ENCODE measurements around the gene TFDP2.
"Not testable (repeated sequence)": the region's sequence is repeated elsewhere in the genome, so short reads cannot be mapped to it uniquely, and the experiment has no call there.

TFDP2 gene

GRCh38 chr3:141940194-141940776 is 209.1 kb downstream of the TFDP2 start:
- no peaks in the 10 kb centered on the region for H3K36me3 ChIP-seq (ENCODE audit: control insufficient read depth, insufficient read depth, low read length)
- no peak overlapping the region for H3K9ac ChIP-seq (ENCODE audit: low read length)
- H3K27ac ChIP-seq (ENCODE audit: low read depth, low read length) = no peak overlapping the region
- no peak overlapping the region for H3K4me3 ChIP-seq (ENCODE audit: low read depth, low read length)
- H3K27me3 ChIP-seq (ENCODE audit: control insufficient read depth, insufficient read depth, low read length) = no peaks in the 10 kb centered on the region
- no peaks in the 10 kb centered on the region for H3K4me1 ChIP-seq (ENCODE audit: control insufficient read depth, insufficient read depth, low read length)
- H3K9me3 ChIP-seq (ENCODE audit: control insufficient read depth, insufficient read depth, low read depth, low read length) = no peaks in the 10 kb centered on the region

GRCh38 chr3:141939759-141940158 is 209.6 kb downstream of the TFDP2 start:
- H3K36me3 ChIP-seq (ENCODE audit: control insufficient read depth, insufficient read depth, low read length) = no peaks in the 10 kb centered on the region
- no peak overlapping the region for H3K4me3 ChIP-seq (ENCODE audit: low read depth, low read length)
- H3K4me1 ChIP-seq (ENCODE audit: control insufficient read depth, insufficient read depth, low read length) = no peaks in the 10 kb centered on the region
- no peak overlapping the region for H3K9ac ChIP-seq (ENCODE audit: low read length)
- H3K27ac ChIP-seq (ENCODE audit: low read depth, low read length) = no peak overlapping the region
- H3K9me3 ChIP-seq (ENCODE audit: control insufficient read depth, insufficient read depth, low read depth, low read length) = no peaks in the 10 kb centered on the region
- no peaks in the 10 kb centered on the region for H3K27me3 ChIP-seq (ENCODE audit: control insufficient read depth, insufficient read depth, low read length)

- Histone ChIP-seq H3K4me3 (ENCODE audit: low read depth, low read length) (no peak overlapping the region), H3K9ac (ENCODE audit: low read length) (no peak overlapping the region), H3K27me3 (ENCODE audit: control insufficient read depth, insufficient read depth, low read length) (no peaks in the 10 kb centered on the region), H3K36me3 (ENCODE audit: control insufficient read depth, insufficient read depth, low read length) (no peaks in the 10 kb centered on the region), H3K27ac (ENCODE audit: low read depth, low read length) (no peak overlapping the region), H3K9me3 (ENCODE audit: control insufficient read depth, insufficient read depth, low read depth, low read length) (no peaks in the 10 kb centered on the region), H3K4me1 (ENCODE audit: control insufficient read depth, insufficient read depth, low read length) (no peaks in the 10 kb centered on the region)
Observed at GRCh38 chr3:141938011-141938500, 211.3 kb downstream of the TFDP2 start.

- Histone ChIP-seq H3K27me3 (ENCODE audit: control insufficient read depth, insufficient read depth, low read length) (no peaks in the 10 kb centered on the region), H3K9ac (ENCODE audit: low read length) (no peak overlapping the region), H3K36me3 (ENCODE audit: control insufficient read depth, insufficient read depth, low read length) (no peaks in the 10 kb centered on the region), H3K9me3 (ENCODE audit: control insufficient read depth, insufficient read depth, low read depth, low read length) (no peaks in the 10 kb centered on the region), H3K4me3 (ENCODE audit: low read depth, low read length) (no peak overlapping the region), H3K4me1 (ENCODE audit: control insufficient read depth, insufficient read depth, low read length) (no peaks in the 10 kb centered on the region), H3K27ac (ENCODE audit: low read depth, low read length) (no peak overlapping the region)
Observed at GRCh38 chr3:141934354-141934753, 215.0 kb downstream of the TFDP2 start.

GRCh38 chr3:141933421-141934300 is 215.7 kb downstream of the TFDP2 start:
- Histone ChIP-seq H3K36me3 (ENCODE audit: control insufficient read depth, insufficient read depth, low read length) (0 out of 2 replicates have a peak, but pooled peaks cover 4% of the 10 kb centered on the region), H3K4me1 (ENCODE audit: control insufficient read depth, insufficient read depth, low read length) (no peaks in the 10 kb centered on the region), H3K4me3 (ENCODE audit: low read depth, low read length) (no peak overlapping the region), H3K27ac (ENCODE audit: low read depth, low read length) (no peak overlapping the region), H3K27me3 (ENCODE audit: control insufficient read depth, insufficient read depth, low read length) (no peaks in the 10 kb centered on the region), H3K9ac (ENCODE audit: low read length) (no peak overlapping the region), H3K9me3 (ENCODE audit: control insufficient read depth, insufficient read depth, low read depth, low read length) (no peaks in the 10 kb centered on the region)

- Histone ChIP-seq H3K36me3 (ENCODE audit: control insufficient read depth, insufficient read depth, low read length) (peaks cover 27% of the 10 kb centered on the region), H3K4me1 (ENCODE audit: control insufficient read depth, insufficient read depth, low read length) (no peaks in the 10 kb centered on the region), H3K9me3 (ENCODE audit: control insufficient read depth, insufficient read depth, low read depth, low read length) (no peaks in the 10 kb centered on the region), H3K27me3 (ENCODE audit: control insufficient read depth, insufficient read depth, low read length) (no peaks in the 10 kb centered on the region), H3K27ac (ENCODE audit: low read depth, low read length) (no peak overlapping the region), H3K9ac (ENCODE audit: low read length) (no peak overlapping the region), H3K4me3 (ENCODE audit: low read depth, low read length) (no peak overlapping the region)
Observed at GRCh38 chr3:141930801-141931200, 218.5 kb downstream of the TFDP2 start.

GRCh38 chr3:141929341-141929995 is 219.9 kb downstream of the TFDP2 start:
- H3K4me3 ChIP-seq (ENCODE audit: low read depth, low read length) = no peak overlapping the region
- H3K4me1 ChIP-seq (ENCODE audit: control insufficient read depth, insufficient read depth, low read length) = no peaks in the 10 kb centered on the region
- H3K36me3 ChIP-seq (ENCODE audit: control insufficient read depth, insufficient read depth, low read length) = peaks cover 38% of the 10 kb centered on the region
- no peak overlapping the region for H3K27ac ChIP-seq (ENCODE audit: low read depth, low read length)
- H3K27me3 ChIP-seq (ENCODE audit: control insufficient read depth, insufficient read depth, low read length) = no peaks in the 10 kb centered on the region
- H3K9me3 ChIP-seq (ENCODE audit: control insufficient read depth, insufficient read depth, low read depth, low read length) = no peaks in the 10 kb centered on the region
- no peak overlapping the region for H3K9ac ChIP-seq (ENCODE audit: low read length)

GRCh38 chr3:141928631-141929270 is 220.6 kb downstream of the TFDP2 start:
- no peak overlapping the region for H3K4me3 ChIP-seq (ENCODE audit: low read depth, low read length)
- no peak overlapping the region for H3K27ac ChIP-seq (ENCODE audit: low read depth, low read length)
- H3K27me3 ChIP-seq (ENCODE audit: control insufficient read depth, insufficient read depth, low read length) = no peaks in the 10 kb centered on the region
- H3K9me3 ChIP-seq (ENCODE audit: control insufficient read depth, insufficient read depth, low read depth, low read length) = no peaks in the 10 kb centered on the region
- H3K4me1 ChIP-seq (ENCODE audit: control insufficient read depth, insufficient read depth, low read length) = no peaks in the 10 kb centered on the region
- peaks cover 43% of the 10 kb centered on the region for H3K36me3 ChIP-seq (ENCODE audit: control insufficient read depth, insufficient read depth, low read length)
- no peak overlapping the region for H3K9ac ChIP-seq (ENCODE audit: low read length)

- Histone ChIP-seq H3K27me3 (ENCODE audit: control insufficient read depth, insufficient read depth, low read length) (no peaks in the 10 kb centered on the region), H3K4me3 (ENCODE audit: low read depth, low read length) (no peak overlapping the region), H3K4me1 (ENCODE audit: control insufficient read depth, insufficient read depth, low read length) (no peaks in the 10 kb centered on the region), H3K9ac (ENCODE audit: low read length) (no peak overlapping the region), H3K9me3 (ENCODE audit: control insufficient read depth, insufficient read depth, low read depth, low read length) (no peaks in the 10 kb centered on the region), H3K36me3 (ENCODE audit: control insufficient read depth, insufficient read depth, low read length) (peaks cover 58% of the 10 kb centered on the region), H3K27ac (ENCODE audit: low read depth, low read length) (no peak overlapping the region)
Observed at GRCh38 chr3:141926929-141927328, 222.4 kb downstream of the TFDP2 start.

- not testable (repeated sequence) for H3K9me3 ChIP-seq (ENCODE audit: control insufficient read depth, insufficient read depth, low read depth, low read length); H3K9ac ChIP-seq (ENCODE audit: low read length); H3K4me1 ChIP-seq (ENCODE audit: control insufficient read depth, insufficient read depth, low read length); H3K4me3 ChIP-seq (ENCODE audit: low read depth, low read length); H3K27ac ChIP-seq (ENCODE audit: low read depth, low read length); H3K27me3 ChIP-seq (ENCODE audit: control insufficient read depth, insufficient read depth, low read length)
- H3K36me3 ChIP-seq (ENCODE audit: control insufficient read depth, insufficient read depth, low read length) = peaks cover 70% of the 10 kb centered on the region
Observed at GRCh38 chr3:141925677-141926076, 223.7 kb downstream of the TFDP2 start.
